ENCODE measurements around the gene FAM72B.
"Not testable (repeated sequence)": the region's sequence is repeated elsewhere in the genome, so short reads cannot be mapped to it uniquely, and the experiment has no call there.

DNA sequence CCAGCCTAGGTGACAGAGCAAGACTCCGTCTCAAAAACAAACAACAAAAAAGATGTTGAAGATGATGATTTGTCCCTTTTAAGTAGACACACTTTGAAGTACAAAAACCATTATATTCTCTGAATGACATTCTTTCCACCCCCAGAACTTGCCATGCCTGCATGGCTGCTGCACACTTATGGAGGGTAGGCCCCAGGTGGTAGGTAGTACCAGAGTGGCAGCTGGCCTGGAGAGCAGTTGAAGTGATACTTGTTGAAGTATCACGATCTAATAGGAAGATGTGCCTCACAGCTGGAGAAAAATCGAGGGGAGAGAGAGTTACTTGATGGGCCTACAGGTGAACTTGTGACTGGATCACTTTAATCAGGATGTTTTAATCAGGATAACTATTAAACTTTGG, 15.6 kb upstream of the FAM72B start:
- TF ChIP-seq POLR2A (IDR thresholded peaks at IDR 0.05; ENCODE audit: low read length); GATA1 (IDR thresholded peaks at IDR 0.05; ENCODE audit: low read depth, low read length): not testable (repeated sequence)
